ENCODE measurements around the gene CELF2. TPM values are rescaled to one million over a fixed set of nuclear protein-coding genes. Genes with fewer than 3 reads are reported as not detected.
"Not testable (repeated sequence)": the region's sequence is repeated elsewhere in the genome, so short reads cannot be mapped to it uniquely, and the experiment has no call there.

The CELF2 gene
- total and polyA plus RNA-seq, 9 of the 15 experiments (the other 6 are each of a cell fraction or from before 2014, with no cell fraction given) = 4.0 to 20.3 (median 11.1) TPM

DNA sequence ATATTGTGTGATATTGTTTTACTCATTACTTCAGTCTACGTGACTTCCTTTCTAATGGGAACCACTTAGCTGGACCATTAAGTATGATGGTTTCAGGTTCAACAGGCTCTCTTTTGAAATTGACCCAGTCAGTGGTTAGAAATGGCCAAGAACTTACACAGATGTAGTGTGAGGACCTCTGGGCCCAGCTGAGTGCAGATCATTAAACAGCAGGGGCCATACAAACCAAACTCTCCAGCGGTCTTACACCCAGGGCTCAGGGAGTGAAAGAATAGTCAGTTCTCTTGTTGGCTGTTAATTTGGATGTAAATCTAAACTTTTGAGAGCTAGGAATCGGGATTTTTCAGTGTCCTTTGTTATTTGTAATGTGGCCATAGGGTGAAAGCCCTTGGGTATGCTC, 107.3 kb downstream of the CELF2 start (continued):
- no peak for TF ChIP-seq MTA3 (IDR thresholded peaks at IDR 0.05; ENCODE audit: borderline replicate concordance)

DNA sequence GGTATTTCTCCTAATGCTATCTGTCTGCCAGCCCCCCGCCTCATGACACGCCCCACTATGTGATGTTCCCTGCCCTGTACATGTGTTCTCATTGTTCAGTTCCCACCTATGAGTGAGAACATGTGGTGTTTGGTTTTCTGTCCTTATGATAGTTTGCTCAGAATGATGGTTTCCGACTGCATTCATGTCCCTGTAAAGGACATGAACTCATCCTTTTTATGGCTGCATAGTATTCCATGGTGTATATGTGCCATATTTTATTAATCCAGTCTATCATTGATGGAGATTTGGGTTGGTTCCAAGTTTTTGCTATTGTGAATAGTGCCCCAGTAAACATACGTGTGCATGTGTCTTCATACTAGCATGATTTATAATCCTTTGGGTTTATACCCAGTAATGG, 109.3 kb downstream of the CELF2 start:
- 34% methylated on average over 4 of the region's 4 CpGs for WGBS (ENCODE audit: insufficient coverage, low coverage, missing lambda C conversion rate)
- H2AFZ ChIP-seq (ENCODE audit: low read depth, low read length); H3K9me1 ChIP-seq (ENCODE audit: control insufficient read depth, insufficient read depth, low read length); FAIRE-seq; H3K27me3 ChIP-seq (ENCODE audit: control insufficient read depth in 2 of 2, insufficient read depth in 2 of 2, low read length in 2 of 2); in situ Hi-C loops (cut with MboI); ATAC-seq; H3K4me2 ChIP-seq (ENCODE audit: insufficient read depth, low read length); POLR2A ChIA-PET; H3K9ac ChIP-seq (ENCODE audit: insufficient read depth in 1 of 2, low read depth in 2 of 2, low read length in 2 of 2); H3K4me1 ChIP-seq (replicated peaks in 1 of 2; ENCODE audit: control insufficient read depth in 2 of 2, insufficient read depth in 2 of 2, low read length in 2 of 2); H3K4me3 ChIP-seq; H3K27ac ChIP-seq (ENCODE audit: extremely low read depth, low read depth, low read length); CTCF ChIA-PET (ENCODE audit: low intra/inter-chr PET ratio); H3K9me3 ChIP-seq (replicated peaks; ENCODE audit: control insufficient read depth, insufficient read depth, low read depth, low read length); DNase-seq (ENCODE audit: extremely low read depth in 1 of 4, low spot score in 3 of 4); BruUV-seq (replicated peaks); H3K79me2 ChIP-seq (ENCODE audit: control insufficient read depth, insufficient read depth, low read length); H4K20me1 ChIP-seq (replicated peaks; ENCODE audit: control insufficient read depth, insufficient read depth, low read length); H3K36me3 ChIP-seq (ENCODE audit: control insufficient read depth, insufficient read depth, low read length); intact Hi-C loops (cut with micrococcal nuclease): not testable (repeated sequence)
- TF ChIP-seq ZNF146 (CRISPR knock-in tag; IDR thresholded peaks at IDR 0.05; ENCODE audit: unreplicated experiment) = peak; percentile 85

DNA sequence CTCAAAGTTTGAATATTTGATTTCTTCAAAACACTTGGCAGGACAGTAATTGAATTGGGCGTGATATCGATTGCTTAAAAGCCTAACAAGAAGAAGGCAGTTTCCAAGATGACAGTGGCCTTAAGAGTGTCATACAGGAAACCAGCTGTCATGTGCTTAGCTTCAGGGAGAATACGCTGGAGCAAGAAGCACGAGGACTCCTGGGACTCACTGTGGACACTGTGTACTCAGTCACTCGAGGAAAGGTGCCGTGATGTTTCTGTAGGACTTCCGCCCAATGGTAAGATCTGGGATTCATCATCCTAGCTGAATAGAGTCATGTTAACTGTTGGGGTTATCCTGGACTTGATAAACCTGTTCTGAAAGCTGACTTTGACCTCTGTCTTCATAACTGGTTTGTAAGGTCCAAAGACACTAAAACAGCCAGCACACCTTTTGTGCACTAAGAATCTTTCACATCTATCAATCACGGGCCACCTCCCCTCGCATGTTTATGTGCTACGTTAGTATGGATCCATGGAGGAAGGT, 113.5 kb downstream of the CELF2 start:
- in situ Hi-C loops (cut with MboI) (no loop called here), intact Hi-C loops (cut with micrococcal nuclease) (no loop called here)
- Histone ChIP-seq H4K20me1 (replicated peaks; ENCODE audit: control insufficient read depth, insufficient read depth, low read length) (no peaks in the 10 kb centered on the region), H3K9me3 (replicated peaks; ENCODE audit: control insufficient read depth, insufficient read depth, low read depth, low read length) (no peaks in the 10 kb centered on the region), H3K9me1 (ENCODE audit: control insufficient read depth, insufficient read depth, low read length) (no peaks in the 10 kb centered on the region), H3K4me3 (no peak overlapping the region), H3K4me2 (ENCODE audit: insufficient read depth, low read length) (no peak overlapping the region), H3K36me3 (ENCODE audit: control insufficient read depth, insufficient read depth, low read length) (no peaks in the 10 kb centered on the region), H2AFZ (ENCODE audit: low read depth, low read length) (0 out of 2 replicates have a peak overlapping the region, but pooled peaks have one; percentile 41), H3K9ac (ENCODE audit: insufficient read depth in 1 of 2, low read depth in 2 of 2, low read length in 2 of 2) (no peak overlapping the region), H3K79me2 (ENCODE audit: control insufficient read depth, insufficient read depth, low read length) (no peaks in the 10 kb centered on the region), H3K27ac (ENCODE audit: extremely low read depth, low read depth, low read length) (no peak overlapping the region), H3K27me3 (ENCODE audit: control insufficient read depth in 2 of 2, insufficient read depth in 2 of 2, low read length in 2 of 2) (peaks cover 0 to 9% of the 10 kb centered on the region in 2 experiments; a peak in 2 of 5 replicates), H3K4me1 (replicated peaks in 1 of 2; ENCODE audit: control insufficient read depth in 2 of 2, insufficient read depth in 2 of 2, low read length in 2 of 2) (no peaks in the 10 kb centered on the region)
- ChIA-PET POLR2A (no interaction called here), CTCF (ENCODE audit: low intra/inter-chr PET ratio) (no interaction called here)
- no peak for ATAC-seq
- no peak for FAIRE-seq
- 32% methylated on average over 10 of the region's 10 CpGs for WGBS (ENCODE audit: insufficient coverage, low coverage, missing lambda C conversion rate)
- no TSS peak for BruUV-seq (replicated peaks)
- no peak for DNase-seq (ENCODE audit: extremely low read depth in 1 of 4, low spot score in 3 of 4)
- TF ChIP-seq, protein P1, sequence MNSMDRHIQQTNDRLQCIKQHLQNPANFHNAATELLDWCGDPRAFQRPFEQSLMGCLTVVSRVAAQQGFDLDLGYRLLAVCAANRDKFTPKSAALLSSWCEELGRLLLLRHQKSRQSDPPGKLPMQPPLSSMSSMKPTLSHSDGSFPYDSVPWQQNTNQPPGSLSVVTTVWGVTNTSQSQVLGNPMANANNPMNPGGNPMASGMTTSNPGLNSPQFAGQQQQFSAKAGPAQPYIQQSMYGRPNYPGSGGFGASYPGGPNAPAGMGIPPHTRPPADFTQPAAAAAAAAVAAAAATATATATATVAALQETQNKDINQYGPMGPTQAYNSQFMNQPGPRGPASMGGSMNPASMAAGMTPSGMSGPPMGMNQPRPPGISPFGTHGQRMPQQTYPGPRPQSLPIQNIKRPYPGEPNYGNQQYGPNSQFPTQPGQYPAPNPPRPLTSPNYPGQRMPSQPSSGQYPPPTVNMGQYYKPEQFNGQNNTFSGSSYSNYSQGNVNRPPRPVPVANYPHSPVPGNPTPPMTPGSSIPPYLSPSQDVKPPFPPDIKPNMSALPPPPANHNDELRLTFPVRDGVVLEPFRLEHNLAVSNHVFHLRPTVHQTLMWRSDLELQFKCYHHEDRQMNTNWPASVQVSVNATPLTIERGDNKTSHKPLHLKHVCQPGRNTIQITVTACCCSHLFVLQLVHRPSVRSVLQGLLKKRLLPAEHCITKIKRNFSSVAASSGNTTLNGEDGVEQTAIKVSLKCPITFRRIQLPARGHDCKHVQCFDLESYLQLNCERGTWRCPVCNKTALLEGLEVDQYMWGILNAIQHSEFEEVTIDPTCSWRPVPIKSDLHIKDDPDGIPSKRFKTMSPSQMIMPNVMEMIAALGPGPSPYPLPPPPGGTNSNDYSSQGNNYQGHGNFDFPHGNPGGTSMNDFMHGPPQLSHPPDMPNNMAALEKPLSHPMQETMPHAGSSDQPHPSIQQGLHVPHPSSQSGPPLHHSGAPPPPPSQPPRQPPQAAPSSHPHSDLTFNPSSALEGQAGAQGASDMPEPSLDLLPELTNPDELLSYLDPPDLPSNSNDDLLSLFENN (IDR thresholded peaks at IDR 0.05; ENCODE audit: low read depth in 2 of 2, low read length in 2 of 2) = no peak
- no peak for TF ChIP-seq OTX1 (CRISPR knock-in tag; IDR thresholded peaks at IDR 0.05)
- TF ChIP-seq DIDO1 (tag; IDR thresholded peaks at IDR 0.05; ENCODE audit: low read depth) = no peak
- no peak for TF ChIP-seq MIER1 (IDR thresholded peaks at IDR 0.05; ENCODE audit: low read depth)
- TF ChIP-seq MCM7 (IDR thresholded peaks at IDR 0.05) = no peak
- TF ChIP-seq HEY1 (CRISPR knock-in tag; IDR thresholded peaks at IDR 0.05; ENCODE audit: borderline replicate concordance) = no peak
- no peak for TF ChIP-seq ZNF140 (CRISPR knock-in tag; IDR thresholded peaks at IDR 0.05)
- TF ChIP-seq ARNT (IDR thresholded peaks at IDR 0.05) = no peak
- no peak for TF ChIP-seq ZNF717 (CRISPR knock-in tag; IDR thresholded peaks at IDR 0.05)
- TF ChIP-seq ZNF507 (tag; conservative IDR thresholded peaks at IDR 0.05) = no peak
- no peak for TF ChIP-seq ZNF174 (CRISPR knock-in tag; IDR thresholded peaks at IDR 0.05)

Measured in K562 (cell line).